HTR-8/SVneo (cell line): ENCODE measurements around the gene RNLS.

Source experiments
- DNase-seq: peaks from one replicate; pipeline ENCODE4 v3.0.0; 2011; ENCODE audit warnings: low spot score, mixed read lengths; ENCODE audit not compliant: insufficient read length
- FAIRE-seq: peaks from 2 replicates; lab custom pipeline; 2011; peaks lifted over from hg19 to GRCh38; lab: Jason Lieb, UNC

RNLS gene

DNA sequence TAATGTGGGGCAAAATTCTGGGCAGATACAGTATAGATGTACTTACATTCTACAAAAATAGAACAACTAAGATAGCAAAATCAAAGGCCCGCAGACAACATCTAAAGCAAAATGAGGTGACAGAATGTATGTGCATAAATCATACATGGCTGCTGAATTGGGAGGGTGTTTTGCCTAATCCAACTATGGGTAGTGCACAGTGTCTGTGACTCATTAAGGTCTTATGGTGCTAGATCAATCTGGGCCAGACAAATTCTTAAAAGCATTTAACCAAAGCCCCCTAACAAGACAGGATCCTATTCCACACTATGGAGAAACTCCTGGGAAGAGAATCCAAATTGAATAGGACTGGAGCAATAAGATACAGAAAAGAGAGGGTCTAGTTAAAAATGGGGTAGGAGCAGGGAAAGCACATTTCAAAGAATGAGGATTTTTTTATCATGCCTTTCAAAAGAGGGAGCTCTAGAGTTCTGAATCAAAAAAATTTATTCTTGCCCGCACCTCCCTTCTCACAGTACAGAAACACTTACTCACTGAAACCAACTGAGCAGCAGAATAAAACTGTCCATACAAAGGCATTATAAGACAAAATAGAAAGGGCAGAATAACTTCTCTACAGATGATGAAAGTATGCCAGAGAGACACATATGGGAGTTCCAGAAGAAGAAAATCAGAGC is 181.3 kb downstream of the RNLS start:
- DNase-seq (no peak), FAIRE-seq (no peak)

DNA sequence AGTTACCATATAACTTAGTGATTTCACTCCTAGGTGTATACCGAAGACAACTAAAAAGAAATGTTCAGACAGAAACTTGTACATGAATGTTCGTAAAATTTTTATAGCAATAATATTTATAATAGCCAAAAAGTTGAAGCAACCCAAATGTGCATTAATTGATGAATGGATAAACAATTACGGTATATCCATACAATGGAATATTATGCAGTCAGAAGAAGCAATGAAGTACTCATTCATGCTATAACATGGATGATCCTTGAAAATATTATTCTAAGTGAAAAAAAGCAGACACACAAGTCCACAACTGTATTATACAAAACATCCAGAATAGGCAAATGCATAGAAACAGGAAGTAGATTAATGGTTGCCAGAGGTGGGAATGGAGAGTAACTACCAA is 183.9 kb downstream of the RNLS start:
- FAIRE-seq (no peak), DNase-seq (no peak)

DNA sequence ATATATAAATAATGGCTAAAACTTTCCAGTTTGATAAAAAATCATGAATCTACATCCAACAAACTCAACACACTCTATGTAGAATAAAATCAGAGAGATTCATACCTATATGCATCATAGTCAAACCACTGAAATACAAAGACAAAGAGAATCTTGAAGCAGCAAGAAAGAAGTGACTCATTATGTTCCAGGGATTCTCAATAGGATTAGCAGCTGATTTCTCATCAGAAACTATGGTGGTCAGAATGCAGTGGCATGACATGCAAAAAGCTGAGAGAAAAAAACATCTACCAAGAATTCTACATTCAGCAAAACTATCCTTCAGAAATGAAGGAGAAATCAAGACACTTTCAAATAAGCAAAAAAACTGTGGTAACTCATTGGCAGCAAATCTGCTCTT is 187.4 kb downstream of the RNLS start:
- FAIRE-seq (no peak), DNase-seq (no peak)

DNA sequence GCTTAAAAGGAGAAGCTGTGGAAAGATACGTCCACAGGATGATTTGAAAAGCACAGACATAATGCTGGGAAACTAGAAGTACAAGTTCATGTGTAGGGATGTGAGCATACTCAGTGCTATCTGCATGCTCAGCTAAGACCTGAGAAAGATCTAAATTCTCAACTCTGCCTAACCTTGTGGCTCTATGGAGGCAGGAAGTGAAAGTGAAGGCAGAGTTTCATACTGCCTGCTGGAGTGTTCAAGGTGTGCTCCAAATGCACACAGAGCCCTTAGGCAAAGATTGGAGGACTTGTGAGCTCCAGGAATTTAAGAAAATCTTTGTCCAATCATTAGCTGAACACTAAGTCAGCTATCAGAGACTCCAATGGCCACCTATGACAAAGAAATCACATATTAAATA is 190.9 kb downstream of the RNLS start:
- DNase-seq: no peak
- FAIRE-seq: no peak

DNA sequence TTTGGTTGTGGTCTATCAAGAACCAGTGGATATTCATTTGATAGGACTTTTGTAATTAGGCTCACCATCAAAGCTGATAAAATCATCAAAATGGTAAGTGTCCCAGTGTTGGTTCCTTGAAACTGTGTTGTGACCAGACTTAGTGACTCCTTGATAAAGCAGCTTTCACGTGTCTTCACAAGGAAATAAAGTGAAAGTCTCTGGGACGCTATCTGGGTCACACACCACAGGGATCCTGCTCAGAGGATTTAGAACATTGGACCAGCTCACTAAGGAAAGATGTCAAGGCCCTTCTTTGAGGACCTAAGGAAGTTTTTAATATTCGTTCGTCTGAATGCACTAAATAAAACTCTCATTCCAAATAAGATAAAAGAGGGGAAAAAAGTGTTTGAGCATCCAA is 193.1 kb downstream of the RNLS start:
- no peak for DNase-seq
- no peak for FAIRE-seq

DNA sequence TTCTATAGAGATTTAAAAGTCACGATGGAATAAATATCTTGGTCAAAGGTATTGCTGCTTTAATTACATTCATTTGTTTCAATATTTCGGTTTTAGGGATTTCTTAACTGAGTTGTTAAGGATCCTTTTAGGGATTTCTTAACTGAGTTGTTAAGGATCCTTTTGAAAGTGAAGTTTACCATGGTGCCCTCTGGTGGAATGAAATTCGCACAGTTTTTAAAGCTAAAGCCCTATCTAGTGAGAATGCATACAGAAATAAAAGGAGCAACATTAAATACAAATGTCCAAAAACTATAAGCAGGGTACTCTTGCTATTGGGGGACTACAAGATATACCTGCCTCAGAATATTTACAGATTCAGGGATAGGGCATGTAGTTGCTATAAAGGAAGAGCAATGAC is 193.7 kb downstream of the RNLS start:
- DNase-seq (no peak), FAIRE-seq (no peak)

DNA sequence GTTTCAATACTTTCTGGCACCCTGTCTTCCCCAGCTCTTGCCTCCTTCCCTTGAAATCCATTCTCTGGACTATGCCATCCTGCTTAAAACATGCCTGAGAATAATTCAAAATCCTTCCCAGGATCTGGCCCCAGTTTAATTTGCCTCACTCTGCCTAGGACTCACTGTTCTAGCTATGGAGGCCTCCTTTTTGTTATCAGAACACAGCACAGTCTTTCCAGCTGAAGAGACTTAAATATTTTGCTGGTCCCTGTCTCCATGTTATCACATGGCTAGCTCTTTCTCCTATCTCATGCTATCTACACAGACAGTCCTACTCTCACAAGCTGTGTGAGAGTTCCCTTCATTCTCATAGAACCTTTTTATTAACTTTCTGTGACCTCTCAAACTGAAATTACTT is 194.8 kb downstream of the RNLS start:
- FAIRE-seq (no peak), DNase-seq (no peak)

DNA sequence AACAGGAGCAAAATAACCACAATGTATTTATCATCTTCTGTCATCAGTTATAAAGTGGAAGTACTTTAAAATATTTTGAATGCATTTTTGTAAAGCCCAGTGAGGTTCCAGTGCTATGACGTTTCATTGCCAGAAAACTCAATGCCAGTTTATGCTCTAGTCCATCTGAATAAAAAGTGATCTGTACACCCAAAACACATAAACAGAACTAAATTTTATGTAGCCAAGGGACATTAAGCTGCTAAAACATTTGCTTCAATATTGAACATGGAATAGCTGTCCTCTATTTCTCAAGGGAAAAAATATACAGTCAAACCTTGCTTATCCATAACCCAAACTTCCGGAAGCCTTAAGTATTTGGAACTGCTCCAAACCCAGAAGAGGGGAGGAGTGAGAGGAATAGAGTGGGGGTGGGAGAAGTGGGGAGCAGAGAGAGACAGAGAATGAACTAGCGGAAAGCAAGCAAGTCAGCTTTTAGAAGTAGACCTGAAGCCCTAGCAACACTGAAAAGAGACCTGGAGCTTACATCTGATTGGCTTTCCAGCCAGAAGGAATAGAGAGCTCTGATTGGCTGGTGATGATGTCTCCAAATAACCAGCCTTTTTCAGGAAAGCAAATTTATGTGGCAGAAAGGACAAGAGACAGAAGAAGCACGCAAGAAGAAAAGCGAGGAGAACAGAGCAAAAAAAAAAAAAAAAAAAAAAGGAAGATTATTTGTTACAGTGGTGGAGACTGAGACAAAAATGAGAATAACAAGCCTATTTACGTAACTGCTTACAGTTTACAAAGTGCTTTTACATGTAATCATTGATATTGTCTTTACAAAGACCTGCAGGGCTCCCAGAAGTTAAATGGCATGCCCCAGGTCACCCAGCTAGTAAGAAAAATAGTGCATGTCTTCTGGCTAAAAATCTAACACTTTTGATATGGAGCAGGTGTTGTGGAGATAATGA is 196.0 kb downstream of the RNLS start:
- DNase-seq (peak; percentile 27), FAIRE-seq (no peak)

DNA sequence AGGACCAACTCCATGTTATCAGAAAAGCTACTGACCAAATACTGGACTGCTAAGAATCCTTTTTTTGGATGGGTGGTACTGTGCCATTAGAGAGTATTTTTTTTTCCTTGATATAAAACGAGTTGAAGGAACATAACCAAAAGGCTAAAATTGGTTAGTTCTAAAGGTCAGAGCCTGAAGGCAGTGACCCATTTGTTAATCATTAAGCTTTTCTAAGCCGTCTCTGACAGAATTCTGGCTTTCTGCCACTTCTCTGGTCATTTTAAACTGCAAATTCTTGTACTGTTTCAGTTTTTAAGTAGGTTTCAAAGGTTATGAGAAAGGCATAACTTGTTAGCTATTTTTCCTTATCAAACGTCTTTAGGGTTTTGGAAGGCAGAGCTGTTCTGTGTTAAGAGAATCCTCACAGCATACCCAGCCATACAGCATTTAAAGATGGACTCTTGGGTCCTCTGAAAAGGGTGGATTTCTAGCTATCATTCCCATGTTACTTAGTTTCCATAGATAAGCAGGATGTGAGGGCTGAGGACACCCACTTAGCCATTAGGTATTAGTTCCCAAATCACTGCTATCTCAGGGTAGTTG is 196.8 kb downstream of the RNLS start:
- FAIRE-seq: no peak
- DNase-seq: no peak

DNA sequence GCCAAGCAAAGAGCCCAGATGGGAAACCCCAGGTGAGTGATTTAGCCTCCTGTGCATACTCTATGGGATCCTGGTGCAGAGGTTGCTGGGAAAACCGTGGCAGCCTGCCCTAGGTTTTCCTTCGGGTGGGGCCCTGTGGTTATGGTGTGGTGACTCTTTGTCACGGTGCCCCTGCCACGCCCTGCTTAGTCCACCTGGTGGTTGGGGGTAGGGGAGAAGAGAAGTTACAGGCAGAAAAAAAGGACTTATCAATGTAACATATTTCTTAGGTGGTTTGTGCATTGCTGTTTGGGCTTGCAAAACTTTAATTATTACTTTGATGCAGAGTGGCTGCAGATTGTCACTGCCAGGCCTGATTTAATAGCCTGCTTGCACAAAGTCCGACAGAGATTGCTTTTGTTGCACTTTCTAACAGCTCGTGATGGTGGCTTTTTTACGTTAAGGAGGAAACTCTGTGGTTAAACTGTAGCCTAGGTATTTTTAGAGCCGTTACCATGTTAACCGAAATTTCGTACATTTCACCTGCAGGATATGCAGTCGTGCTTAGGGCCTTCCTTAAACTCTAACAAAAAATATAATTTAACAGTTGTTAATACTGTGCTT is 197.4 kb downstream of the RNLS start:
- no peak for FAIRE-seq
- no peak for DNase-seq

DNA sequence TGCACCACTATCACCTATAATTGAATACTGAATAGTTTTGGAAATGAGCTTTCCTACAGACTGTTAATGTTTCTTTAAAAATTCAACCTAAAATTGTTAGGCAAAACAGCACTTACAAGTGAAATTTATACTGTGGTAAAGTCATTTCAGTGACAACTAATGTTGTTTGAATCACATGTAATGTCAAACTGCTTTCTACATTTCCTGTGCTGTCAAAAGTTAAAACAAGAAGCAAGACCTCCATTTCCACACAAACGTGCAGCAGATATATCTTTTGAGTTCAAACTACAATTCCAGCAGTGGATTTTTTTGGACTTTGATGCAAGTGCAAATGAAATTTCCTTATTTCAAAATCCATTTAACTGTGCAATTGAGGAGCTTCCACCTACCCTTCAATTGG is 199.8 kb downstream of the RNLS start:
- no peak for DNase-seq
- no peak for FAIRE-seq

DNA sequence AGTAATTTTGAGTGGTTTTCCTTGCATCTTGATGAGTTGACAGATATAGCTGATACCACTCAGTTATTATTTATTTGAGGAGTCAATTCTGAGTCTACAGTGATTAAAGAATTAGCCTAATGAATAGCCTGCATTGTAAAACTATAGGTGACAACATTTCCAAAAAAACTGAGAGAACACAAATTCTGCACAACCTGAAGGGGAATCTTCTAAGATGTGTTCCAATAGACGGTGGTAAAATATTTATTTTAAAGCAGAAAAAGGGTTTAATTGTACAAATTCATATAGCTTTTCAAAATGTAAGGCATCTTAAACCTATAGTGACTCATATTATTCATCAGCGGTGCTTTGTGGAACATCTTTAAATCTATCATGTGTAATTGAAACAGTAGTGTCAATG is 200.4 kb downstream of the RNLS start:
- FAIRE-seq: no peak
- DNase-seq: no peak

DNA sequence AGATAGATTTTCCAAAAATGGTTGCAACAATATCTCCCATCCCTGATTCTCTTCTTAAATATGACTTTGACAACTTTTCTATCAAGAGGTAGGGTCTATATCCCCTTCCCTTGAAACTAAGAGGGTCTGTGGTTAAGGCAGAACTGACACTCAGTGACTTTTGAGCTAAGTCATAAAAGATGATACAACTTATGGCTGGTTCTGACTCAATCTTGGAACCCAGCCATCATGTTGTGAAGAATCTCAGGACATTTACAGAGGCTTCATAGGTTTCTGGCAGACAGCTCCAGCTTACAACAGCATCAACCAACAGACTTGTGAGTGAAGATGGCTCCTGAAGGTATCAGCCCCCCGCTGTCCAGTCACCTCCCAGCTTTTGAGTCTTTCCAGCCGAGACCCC is 203.5 kb downstream of the RNLS start:
- FAIRE-seq: no peak
- no peak for DNase-seq

DNA sequence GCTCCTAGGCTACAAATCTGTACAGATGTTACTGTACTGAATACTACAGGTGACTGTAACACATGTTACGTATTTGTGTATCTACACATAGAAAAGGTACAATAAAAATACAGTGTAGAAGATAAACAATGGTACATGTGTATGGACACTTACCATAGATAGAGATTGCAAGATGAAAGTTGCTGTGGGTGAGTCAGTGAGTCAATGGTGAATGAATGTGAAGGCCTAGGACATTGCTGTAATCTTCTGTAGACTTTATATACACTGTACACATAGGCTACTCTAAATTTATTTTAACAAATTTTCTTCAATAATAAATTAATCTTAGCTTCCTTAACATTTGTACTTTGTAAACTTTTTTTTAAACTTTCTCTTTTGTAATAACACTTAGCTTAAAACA is 205.6 kb downstream of the RNLS start:
- FAIRE-seq (no peak), DNase-seq (no peak)

DNA sequence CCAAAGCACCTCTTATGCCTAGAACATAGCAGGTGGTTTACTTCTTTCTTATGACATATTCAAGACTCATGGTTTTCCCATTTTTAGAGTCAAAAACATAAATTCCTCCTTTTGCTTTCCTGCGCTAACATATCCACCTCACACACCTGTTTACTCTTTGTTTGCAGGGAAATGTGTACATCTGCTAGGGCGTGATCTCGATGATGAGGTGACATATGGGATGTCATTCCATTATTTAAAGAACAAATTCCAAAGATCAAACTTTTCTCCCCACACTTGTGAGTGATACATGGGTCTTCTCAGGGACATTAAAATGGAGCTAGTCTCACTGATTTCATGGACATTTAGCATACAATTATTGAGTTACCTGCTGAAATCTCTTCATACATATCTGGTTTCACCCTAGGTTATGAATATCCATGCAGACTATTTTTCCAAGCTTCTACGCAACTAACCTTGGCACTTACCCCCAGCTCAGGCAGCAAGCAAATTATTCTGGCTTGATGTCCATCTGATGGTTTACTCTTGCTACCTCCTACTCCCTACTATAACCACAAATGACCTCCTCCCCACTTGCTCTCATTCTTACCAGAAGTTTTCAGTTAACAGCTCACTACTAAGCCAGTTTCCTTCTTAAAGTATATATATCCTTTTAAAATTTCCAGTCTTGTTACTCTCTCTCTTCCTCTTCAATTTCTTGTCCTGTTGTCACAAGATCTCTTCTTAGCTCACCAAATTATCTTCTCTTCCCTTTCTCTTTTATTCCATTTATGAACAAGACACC is 208.5 kb downstream of the RNLS start:
- FAIRE-seq (no peak), DNase-seq (no peak)

DNA sequence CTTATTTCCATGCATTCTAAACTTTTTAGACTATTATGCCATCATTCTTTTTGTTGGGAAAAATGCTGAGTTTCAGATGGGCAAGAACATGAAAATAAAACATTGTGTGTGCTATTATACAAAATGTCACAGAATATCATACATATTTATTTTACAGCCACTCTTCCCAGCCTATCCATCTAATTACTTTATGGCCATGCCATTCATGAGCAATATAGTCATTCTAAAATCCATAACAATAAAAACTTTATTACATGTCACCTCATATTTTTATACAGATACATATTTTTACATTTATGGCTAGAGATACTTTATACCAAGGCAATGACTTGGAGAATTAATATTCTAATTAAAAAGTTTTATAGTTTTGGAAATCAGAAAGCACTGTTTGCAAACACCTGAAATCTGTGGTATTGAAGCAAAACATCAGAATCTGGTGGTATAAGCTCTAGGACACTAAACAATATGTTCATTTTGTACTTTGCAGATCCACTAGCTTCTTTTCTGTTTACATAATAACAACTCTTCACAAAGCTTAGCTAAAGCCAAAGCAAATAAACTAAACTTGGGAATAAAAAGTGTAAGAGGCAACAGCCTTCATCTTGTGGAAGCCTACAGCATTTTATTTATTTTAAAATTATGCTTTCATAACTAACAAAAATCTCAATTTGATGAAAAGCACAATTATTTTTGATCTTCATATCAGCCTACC is 210.1 kb downstream of the RNLS start:
- FAIRE-seq (no peak), DNase-seq (no peak)

DNA sequence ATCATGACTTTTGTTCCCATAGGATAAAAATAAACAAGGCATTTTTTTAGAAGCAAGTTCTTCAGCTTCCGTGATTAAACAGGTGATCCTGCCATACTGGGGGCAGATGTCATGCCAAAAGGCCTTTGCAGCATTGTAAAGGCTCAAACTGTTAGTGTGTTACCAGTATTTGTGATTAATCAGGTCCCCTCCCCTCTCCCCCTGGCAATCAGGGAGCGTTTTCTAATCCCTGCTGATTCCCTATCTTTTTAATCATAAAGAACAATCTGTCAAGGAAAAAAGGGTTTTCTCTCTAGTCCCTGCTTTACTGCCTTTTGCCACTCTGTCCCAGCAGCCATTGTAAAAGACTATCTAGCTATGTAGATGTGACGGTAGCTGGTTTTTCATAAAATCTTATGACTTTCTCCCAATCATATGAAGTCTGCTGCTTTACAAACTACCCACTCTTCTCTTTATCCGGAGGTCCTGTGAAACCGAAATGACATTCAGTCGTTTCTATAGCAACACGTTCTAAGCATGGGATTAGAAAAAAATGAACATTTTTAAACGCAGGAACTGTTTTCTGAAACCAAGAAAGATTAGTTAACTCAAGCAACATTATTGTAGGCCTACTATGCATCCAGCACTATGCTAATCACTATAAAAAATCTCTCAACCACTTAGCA is 210.9 kb downstream of the RNLS start:
- FAIRE-seq (no peak), DNase-seq (no peak)

DNA sequence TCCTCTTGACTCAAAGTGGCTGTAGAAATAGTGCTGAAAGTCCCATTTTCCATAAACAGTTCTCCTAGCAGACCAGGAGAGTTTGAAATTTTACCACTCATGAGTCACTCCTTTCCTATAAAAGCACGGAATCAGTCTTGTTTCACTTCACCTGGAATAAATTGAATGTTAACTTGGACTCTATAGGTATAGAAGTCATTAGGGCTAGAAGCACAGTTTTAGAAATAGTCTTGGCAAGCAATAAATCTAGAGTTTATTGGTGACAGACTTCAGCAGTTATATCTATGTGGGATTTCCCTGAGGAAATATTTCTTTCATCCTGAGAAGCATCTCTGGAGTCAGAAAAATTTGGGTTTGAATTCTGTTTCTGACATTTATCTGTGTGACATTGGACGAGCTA is 212.4 kb downstream of the RNLS start:
- no peak for FAIRE-seq
- no peak for DNase-seq

DNA sequence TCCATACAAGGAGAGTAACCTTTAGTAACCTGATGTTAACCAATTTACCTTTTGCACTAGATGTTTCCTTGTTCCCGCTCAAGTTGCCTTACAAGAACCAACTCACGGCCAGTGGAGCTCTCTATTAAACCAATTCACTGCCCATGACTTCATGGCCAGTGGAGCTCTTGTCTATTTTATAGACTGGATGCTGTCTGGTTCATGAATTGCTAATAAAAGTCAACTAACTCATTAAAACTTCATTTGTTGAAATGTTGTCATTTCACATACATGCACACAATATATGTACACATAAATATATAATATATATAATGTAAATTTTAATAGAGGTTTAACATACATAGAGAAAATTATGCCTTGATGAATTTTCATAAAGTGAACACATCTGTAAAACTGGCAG is 216.3 kb downstream of the RNLS start:
- FAIRE-seq (no peak), DNase-seq (no peak)
